OCI-LY3 (cell line): ENCODE data around the gene STON2.

Source experiments
- EZH2phosphoT487 ChIP-seq: fragments of 200-600 bp; shearing (Covaris generic); IDR thresholded peaks from 2 replicates; pipeline ENCODE4 v1.6.1; 2018; ENCODE audit warnings: antibody characterized with exemption, mixed run types, low read depth
- TF ChIP-seq, protein P1 (sequence below): fragments of 200-600, 300-600 bp; sonication (generic); IDR thresholded peaks from 2 replicates; pipeline ENCODE4 v1.5.1; 2014; ENCODE audit warnings: antibody characterized with exemption, low read length, low read depth

DNA sequence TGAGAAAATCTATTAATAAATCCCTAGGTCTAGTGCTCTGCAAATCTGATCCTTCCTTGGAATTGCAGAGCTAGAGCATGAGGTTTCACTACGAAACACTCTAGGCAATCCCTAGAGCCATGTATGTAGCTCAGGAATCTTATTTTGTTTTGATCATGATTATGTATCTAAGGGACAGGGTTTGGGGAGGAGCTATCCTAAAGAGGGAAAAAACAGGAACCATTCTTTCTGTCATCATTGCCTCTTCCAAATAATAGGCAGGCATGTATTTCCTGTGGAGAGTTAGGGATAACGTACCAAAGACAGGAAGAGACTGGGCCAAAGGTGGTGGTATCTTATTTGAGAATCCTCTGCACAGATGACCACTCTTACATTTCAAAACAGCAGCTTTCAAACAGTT, 90.6 kb downstream of the STON2 start:
- TF ChIP-seq, protein P1, sequence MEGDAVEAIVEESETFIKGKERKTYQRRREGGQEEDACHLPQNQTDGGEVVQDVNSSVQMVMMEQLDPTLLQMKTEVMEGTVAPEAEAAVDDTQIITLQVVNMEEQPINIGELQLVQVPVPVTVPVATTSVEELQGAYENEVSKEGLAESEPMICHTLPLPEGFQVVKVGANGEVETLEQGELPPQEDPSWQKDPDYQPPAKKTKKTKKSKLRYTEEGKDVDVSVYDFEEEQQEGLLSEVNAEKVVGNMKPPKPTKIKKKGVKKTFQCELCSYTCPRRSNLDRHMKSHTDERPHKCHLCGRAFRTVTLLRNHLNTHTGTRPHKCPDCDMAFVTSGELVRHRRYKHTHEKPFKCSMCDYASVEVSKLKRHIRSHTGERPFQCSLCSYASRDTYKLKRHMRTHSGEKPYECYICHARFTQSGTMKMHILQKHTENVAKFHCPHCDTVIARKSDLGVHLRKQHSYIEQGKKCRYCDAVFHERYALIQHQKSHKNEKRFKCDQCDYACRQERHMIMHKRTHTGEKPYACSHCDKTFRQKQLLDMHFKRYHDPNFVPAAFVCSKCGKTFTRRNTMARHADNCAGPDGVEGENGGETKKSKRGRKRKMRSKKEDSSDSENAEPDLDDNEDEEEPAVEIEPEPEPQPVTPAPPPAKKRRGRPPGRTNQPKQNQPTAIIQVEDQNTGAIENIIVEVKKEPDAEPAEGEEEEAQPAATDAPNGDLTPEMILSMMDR, result no peak
- no peak for TF ChIP-seq EZH2phosphoT487
